GM19025 (cell line): ENCODE results near the gene CCNDBP1.
"Not testable (repeated sequence)": the region's sequence is repeated elsewhere in the genome, so short reads cannot be mapped to it uniquely, and the experiment has no call there.

Source experiments
- ATAC-seq: cut with Tn5 transposase; IDR thresholded peaks from one replicate; pipeline ENCODE4 v1.9.1; 2021; ENCODE audit warnings: mild to moderate bottlenecking, low read depth, moderate library complexity; ENCODE audit not compliant: unreplicated experiment

The CCNDBP1 gene

GRCh38 chr15:43214169-43214568 is 29.0 kb downstream of the CCNDBP1 start:
- no peak for ATAC-seq

GRCh38 chr15:43214592-43215295 is 29.5 kb downstream of the CCNDBP1 start:
- no peak for ATAC-seq

GRCh38 chr15:43215961-43216360 is 30.8 kb downstream of the CCNDBP1 start:
- ATAC-seq, result no peak

- no peak for ATAC-seq
Observed at GRCh38 chr15:43218908-43219706, 33.9 kb downstream of the CCNDBP1 start.

- ATAC-seq, result no peak
Observed at GRCh38 chr15:43219929-43220928, 35.0 kb downstream of the CCNDBP1 start.

GRCh38 chr15:43220991-43221403 is 35.8 kb downstream of the CCNDBP1 start, which contains the start of gene EPB42:
TSS of gene EPB42 (minus strand) at chr15:43221018. CDS start at chr15:43220825, 193 bp downstream.
- no peak for ATAC-seq

GRCh38 chr15:43221422-43221821 is 36.2 kb downstream of the CCNDBP1 start:
- ATAC-seq, result no peak

- no peak for ATAC-seq
Observed at GRCh38 chr15:43225201-43225949, 40.2 kb downstream of the CCNDBP1 start.

GRCh38 chr15:43225950-43226255 is 40.7 kb downstream of the CCNDBP1 start:
- ATAC-seq, result not testable (repeated sequence)

GRCh38 chr15:43226436-43227305 is 41.5 kb downstream of the CCNDBP1 start:
- no peak for ATAC-seq

- no peak for ATAC-seq
Observed at GRCh38 chr15:43229977-43230376, 44.8 kb downstream of the CCNDBP1 start.

- ATAC-seq, result no peak
Observed at GRCh38 chr15:43230640-43231115, 45.5 kb downstream of the CCNDBP1 start.

- no peak for ATAC-seq
Observed at GRCh38 chr15:43232289-43232874, 47.2 kb downstream of the CCNDBP1 start.

- no peak for ATAC-seq
Observed at GRCh38 chr15:43235536-43235935, 50.3 kb downstream of the CCNDBP1 start.

GRCh38 chr15:43237842-43238470 is 52.8 kb downstream of the CCNDBP1 start:
- ATAC-seq, result no peak

GRCh38 chr15:43238671-43239131 is 53.5 kb downstream of the CCNDBP1 start:
- ATAC-seq, result no peak

- no peak for ATAC-seq
Observed at GRCh38 chr15:43239732-43240491, 54.7 kb downstream of the CCNDBP1 start.
